Left ventricle myocardium inferior (tissue), 1 donor: ENCODE data around the gene MTA3. TPM values are rescaled to one million over a fixed set of nuclear protein-coding genes. Genes with fewer than 3 reads are reported as not detected.

Source experiments
- DNase-seq: peaks from one replicate; pipeline ENCODE4 v3.0.0-alpha.2; 2020
- H3K27ac ChIP-seq: fragments of 200-600 bp; replicated peaks from 2 replicates; pipeline ENCODE4 v1.8.0; 2021
- H3K27me3 ChIP-seq: fragments of 200-600 bp; 2 replicates; pipeline ENCODE4 v1.8.0; 2021; ENCODE audit warnings: low read depth
- H3K36me3 ChIP-seq: fragments of 200-600 bp; 2 replicates; pipeline ENCODE4 v1.8.0; 2021
- H3K4me1 ChIP-seq: fragments of 200-600 bp; 2 replicates; pipeline ENCODE4 v1.8.0; 2021
- H3K4me3 ChIP-seq: fragments of 200-600 bp; 2 replicates; pipeline ENCODE4 v1.8.0; 2021; ENCODE audit warnings: mild to moderate bottlenecking, moderate library complexity
- H3K9me3 ChIP-seq: fragments of 200-600 bp; replicated peaks from 2 replicates; pipeline ENCODE4 v1.8.0; 2021
- CTCF ChIP-seq: fragments of 200-600 bp; IDR thresholded peaks from 2 replicates; pipeline ENCODE4 v1.8.0; 2021; ENCODE audit warnings: antibody characterized with exemption, mild to moderate bottlenecking, borderline replicate concordance
- intact Hi-C: fragments of 100-400 bp; cut with micrococcal nuclease; formaldehyde crosslinking; loops from one replicate; pipeline ENCODE4 v1.11.0; 2022
- total RNA-seq: library from RNA; stranded (reverse); fragmentation: NEBNext Ultra II Directional; extraction: Animal tissue kit (Norgen Biotek cat#: 25700); gene quantifications from one replicate; pipeline ENCODE4 v1.2.1, GENCODE V29; 2021
- donor health status: DM: no; HTN: yes; CAD: no; lungs with severe emphysema.

The MTA3 gene
- total RNA-seq, 1 donor from 2014 or later, result 18.1 TPM

- intact Hi-C loops, result no loop called here
Observed at GRCh38 chr2:42742740-42743658, 174.6 kb downstream of the MTA3 start.

GRCh38 chr2:42743659-42743990 lies 175.2 kb downstream of the MTA3 start:
- intact Hi-C loops, result no loop called here
- Histone ChIP-seq H3K27me3 (no peaks in the 10 kb centered on the region), H3K27ac (no peak overlapping the region), H3K4me3 (no peak overlapping the region), H3K36me3 (peaks cover 13% of the 10 kb centered on the region), H3K9me3 (no peaks in the 10 kb centered on the region), H3K4me1 (no peaks in the 10 kb centered on the region)
- TF ChIP-seq CTCF, result no peak
- no peak for DNase-seq

More at GRCh38 chr2:42742740-42743658, 174.6 kb downstream of the MTA3 start:
- no peaks in the 10 kb centered on the region for H3K4me1 ChIP-seq
- no peaks in the 10 kb centered on the region for H3K27me3 ChIP-seq
- no peak overlapping the region for H3K4me3 ChIP-seq
- no peak for TF ChIP-seq CTCF
- no peak overlapping the region for H3K27ac ChIP-seq
- peaks cover 13% of the 10 kb centered on the region for H3K36me3 ChIP-seq
- no peaks in the 10 kb centered on the region for H3K9me3 ChIP-seq
- DNase-seq, result no peak

GRCh38 chr2:42744545-42745082 lies 176.2 kb downstream of the MTA3 start:
- intact Hi-C loops, result no loop called here
- H3K9me3 ChIP-seq, result no peaks in the 10 kb centered on the region
- no peak for DNase-seq
- no peak overlapping the region for H3K27ac ChIP-seq
- TF ChIP-seq CTCF, result no peak
- no peak overlapping the region for H3K4me3 ChIP-seq
- peaks cover 13% of the 10 kb centered on the region for H3K36me3 ChIP-seq
- H3K27me3 ChIP-seq, result no peaks in the 10 kb centered on the region
- H3K4me1 ChIP-seq, result no peaks in the 10 kb centered on the region

GRCh38 chr2:42747422-42747821 lies 179.0 kb downstream of the MTA3 start:
- Histone ChIP-seq H3K4me3 (no peak overlapping the region), H3K4me1 (no peaks in the 10 kb centered on the region), H3K36me3 (peaks cover 5% of the 10 kb centered on the region), H3K27me3 (no peaks in the 10 kb centered on the region), H3K9me3 (no peaks in the 10 kb centered on the region), H3K27ac (no peak overlapping the region)
- TF ChIP-seq CTCF, result no peak
- intact Hi-C loops, result no loop called here
- DNase-seq, result no peak

GRCh38 chr2:42748840-42749239 lies 180.4 kb downstream of the MTA3 start:
- Histone ChIP-seq H3K4me1 (peaks cover 10% of the 10 kb centered on the region), H3K9me3 (no peaks in the 10 kb centered on the region), H3K27me3 (no peaks in the 10 kb centered on the region), H3K27ac (no peak overlapping the region), H3K36me3 (peaks cover 10% of the 10 kb centered on the region), H3K4me3 (no peak overlapping the region)
- no peak for TF ChIP-seq CTCF
- DNase-seq, result no peak
- intact Hi-C loops, result no loop called here
